HG03280 (cell line): Measurements from ENCODE around the gene NEDD8.

Experiments used
- ATAC-seq: cut with Tn5 transposase; IDR thresholded peaks from one replicate; pipeline ENCODE4 v1.9.1; 2021; ENCODE audit warnings: mild to moderate bottlenecking, moderate library complexity; ENCODE audit not compliant: unreplicated experiment

The NEDD8 gene

GRCh38 chr14:24264298-24264697 lies 32.1 kb upstream of the NEDD8 start:
- no peak for ATAC-seq

- no peak for ATAC-seq
These were observed 31.7 kb upstream of the NEDD8 start for GRCh38 chr14:24263848-24264247.

- no peak for ATAC-seq
These were observed 30.9 kb upstream of the NEDD8 start, which contains the start of gene TGM1 for GRCh38 chr14:24262821-24263733. Gene TGM1 (minus strand): TSS chr14:24263177. CDS start chr14:24262352, 825 bp downstream.

GRCh38 chr14:24261969-24262327 lies 29.8 kb upstream of the NEDD8 start:
- ATAC-seq: no peak

- no peak for ATAC-seq
These were observed 29.2 kb upstream of the NEDD8 start for GRCh38 chr14:24261256-24261968.

GRCh38 chr14:24260780-24261157 lies 28.6 kb upstream of the NEDD8 start:
- ATAC-seq: no peak

- no peak for ATAC-seq
These were observed 28.0 kb upstream of the NEDD8 start for GRCh38 chr14:24260026-24260779.

GRCh38 chr14:24259282-24260025 lies 27.3 kb upstream of the NEDD8 start:
- no peak for ATAC-seq

- no peak for ATAC-seq
These were observed 26.5 kb upstream of the NEDD8 start for GRCh38 chr14:24258548-24259265.

- ATAC-seq: no peak
These were observed 26.0 kb upstream of the NEDD8 start for GRCh38 chr14:24258119-24258518.

GRCh38 chr14:24256960-24257359 lies 24.8 kb upstream of the NEDD8 start:
- no peak for ATAC-seq

GRCh38 chr14:24255931-24256711 lies 24.0 kb upstream of the NEDD8 start:
- no peak for ATAC-seq

GRCh38 chr14:24255438-24255837 lies 23.3 kb upstream of the NEDD8 start:
- ATAC-seq: no peak

- no peak for ATAC-seq
These were observed 22.6 kb upstream of the NEDD8 start for GRCh38 chr14:24254630-24255392.

GRCh38 chr14:24253936-24254335 lies 21.8 kb upstream of the NEDD8 start:
- no peak for ATAC-seq

GRCh38 chr14:24252289-24253124 lies 20.3 kb upstream of the NEDD8 start:
- no peak for ATAC-seq

GRCh38 chr14:24251880-24252288 lies 19.7 kb upstream of the NEDD8 start:
- no peak for ATAC-seq

- ATAC-seq: no peak
These were observed 18.2 kb upstream of the NEDD8 start for GRCh38 chr14:24250354-24250753.
